ENCODE measurements around the gene CRHR1. TPM values are rescaled to one million over a fixed set of nuclear protein-coding genes. Genes with fewer than 3 reads are reported as not detected.

Gene CRHR1
- total and polyA plus RNA-seq, 10 donors, result 0.22 TPM; not detected in 9

DNA sequence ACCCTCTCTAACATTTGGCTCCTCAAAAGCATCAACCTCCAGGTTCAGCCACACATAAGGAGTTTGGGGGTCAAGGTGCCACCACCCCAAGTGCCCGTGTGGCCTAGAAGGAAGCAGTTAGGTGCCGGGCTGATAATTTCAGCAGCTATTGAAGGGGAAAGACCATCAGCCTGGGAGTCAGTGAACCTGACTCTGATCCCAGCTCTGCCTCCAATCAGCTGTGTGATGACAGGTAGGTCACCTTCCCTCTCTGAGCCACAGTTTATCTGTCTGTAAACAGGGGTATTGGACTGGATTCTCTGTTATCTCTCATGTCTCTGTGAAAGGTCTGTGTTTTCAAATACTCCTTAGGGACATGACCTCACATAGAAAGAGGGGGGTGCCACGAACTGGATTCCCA lies 3.9 kb downstream of the CRHR1 start:
- H3K9me3 ChIP-seq, result no peaks in the 10 kb centered on the region
- TF ChIP-seq POLR2A (IDR thresholded peaks at IDR 0.05) (no peak), CTCF (IDR thresholded peaks at IDR 0.05 in 8 of 11, conservative IDR thresholded peaks at IDR 0.05 in 3 of 11) (no peak), POLR2AphosphoS5 (IDR thresholded peaks at IDR 0.05) (no peak)
- H3K27ac ChIP-seq, result no peak overlapping the region
- DNase-seq, result no peak
- H3K27me3 ChIP-seq (replicated peaks in 1 of 7), result peaks cover 0 to 98% (median 30%) of the 10 kb centered on the region in 7 donors
- H3K36me3 ChIP-seq, result no peaks in the 10 kb centered on the region
- intact Hi-C loops (cut with DNase I; ENCODE audit: low total_unique reads), result no loop called here
- WGBS, 5 donors, result 66 to 79% (median 72%) methylated on average over 2 to 3 of the region's 3 CpGs
- H3K4me3 ChIP-seq, result no peak overlapping the region
- peaks cover 18 to 27% (median 25%) of the 10 kb centered on the region in 6 donors for H3K4me1 ChIP-seq

DNA sequence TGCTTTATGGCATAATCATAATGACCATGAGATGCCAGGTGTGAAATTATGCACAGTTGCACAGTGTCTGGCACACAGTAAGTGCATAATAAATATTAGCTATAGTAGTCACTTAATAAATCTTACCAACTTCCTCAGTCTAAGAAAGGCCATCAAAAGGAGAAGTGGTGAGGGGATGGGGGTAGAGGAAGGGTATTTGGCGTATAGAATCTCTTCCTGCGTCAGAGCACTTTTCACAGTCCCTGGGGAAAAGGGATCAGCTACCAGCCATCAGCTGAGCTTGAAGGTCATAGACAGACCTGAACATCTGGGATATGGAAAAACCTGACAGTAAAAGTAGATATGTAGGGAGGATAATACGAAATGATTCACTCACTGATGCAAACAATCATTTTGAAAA lies 5.8 kb downstream of the CRHR1 start:
- H3K27me3 ChIP-seq (replicated peaks in 1 of 7), result peaks cover 0 to 98% (median 11%) of the 10 kb centered on the region in 7 donors
- H3K9me3 ChIP-seq, result no peaks in the 10 kb centered on the region
- WGBS, 5 donors, result 25 to 31% (median 28%) methylated on average over 3 of the region's 3 CpGs
- TF ChIP-seq POLR2A (IDR thresholded peaks at IDR 0.05), result no peak
- no peak for TF ChIP-seq POLR2AphosphoS5 (IDR thresholded peaks at IDR 0.05)
- no peak for TF ChIP-seq CTCF (IDR thresholded peaks at IDR 0.05 in 8 of 11, conservative IDR thresholded peaks at IDR 0.05 in 3 of 11)
- H3K4me3 ChIP-seq, result no peak overlapping the region
- no peak overlapping the region for H3K27ac ChIP-seq
- no peak for DNase-seq
- H3K4me1 ChIP-seq, result peaks cover 4 to 10% (median 8%) of the 10 kb centered on the region in 6 donors
- no peaks in the 10 kb centered on the region for H3K36me3 ChIP-seq
- intact Hi-C loops (cut with DNase I; ENCODE audit: low total_unique reads), result no loop called here

DNA sequence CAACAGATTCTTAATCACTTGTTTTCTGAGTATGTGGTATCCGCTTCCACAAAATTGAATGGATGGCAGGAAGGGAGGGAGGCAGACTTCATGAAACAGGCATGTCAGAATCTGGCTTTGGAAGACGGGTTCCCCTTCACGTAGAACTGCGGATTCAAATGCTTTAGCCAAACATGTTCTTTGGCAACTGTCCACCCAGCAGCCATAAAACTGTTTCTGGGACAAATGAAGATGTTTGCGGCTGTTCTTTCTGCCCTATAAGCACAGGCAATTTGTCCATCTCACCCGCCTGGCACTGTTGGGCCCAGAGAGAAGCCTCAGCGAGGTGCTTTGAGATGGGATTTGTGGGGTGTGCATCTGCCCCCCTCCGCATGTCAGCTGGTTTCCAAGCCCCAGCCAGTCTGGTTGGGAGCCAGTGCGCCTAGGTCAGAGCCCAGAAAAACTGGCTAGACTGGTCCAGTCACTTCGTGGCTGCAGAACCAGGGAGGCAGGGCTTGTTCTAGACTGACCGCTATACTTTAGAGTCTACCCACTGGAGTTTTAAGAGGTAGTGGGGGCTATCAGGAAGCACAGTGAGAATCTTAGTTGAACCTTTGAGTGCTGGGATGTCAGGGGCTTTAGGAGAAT lies 6.3 kb downstream of the CRHR1 start:
- no peak for DNase-seq
- H3K27ac ChIP-seq, result no peak overlapping the region
- WGBS, 5 donors, result 62 to 80% (median 77%) methylated on average over 11 of the region's 11 CpGs
- no peaks in the 10 kb centered on the region for H3K9me3 ChIP-seq
- no peak for TF ChIP-seq POLR2AphosphoS5 (IDR thresholded peaks at IDR 0.05)
- no peak for TF ChIP-seq CTCF (IDR thresholded peaks at IDR 0.05 in 8 of 11, conservative IDR thresholded peaks at IDR 0.05 in 3 of 11)
- no peak for TF ChIP-seq POLR2A (IDR thresholded peaks at IDR 0.05)
- H3K27me3 ChIP-seq (replicated peaks in 1 of 7), result peaks cover 0 to 98% (median 6%) of the 10 kb centered on the region in 7 donors
- peaks cover under 1 to 4% (median 3%) of the 10 kb centered on the region in 6 donors for H3K4me1 ChIP-seq
- no peaks in the 10 kb centered on the region for H3K36me3 ChIP-seq
- H3K4me3 ChIP-seq, result no peak overlapping the region
- intact Hi-C loops (cut with DNase I; ENCODE audit: low total_unique reads), result no loop called here

GRCh38 chr17:45791041-45791582 lies 7.0 kb downstream of the CRHR1 start:
- intact Hi-C loops (cut with DNase I; ENCODE audit: low total_unique reads), result no loop called here
- WGBS, 5 donors, result 52 to 67% (median 58%) methylated on average over 8 of the region's 8 CpGs
- DNase-seq, result no peak
- Histone ChIP-seq H3K9me3 (no peaks in the 10 kb centered on the region), H3K27ac (no peak overlapping the region), H3K4me3 (no peak overlapping the region), H3K27me3 (replicated peaks in 1 of 7) (peaks cover 0 to 98% (median 3%) of the 10 kb centered on the region in 7 donors), H3K36me3 (no peaks in the 10 kb centered on the region), H3K4me1 (no peaks in the 10 kb centered on the region)
- TF ChIP-seq CTCF (IDR thresholded peaks at IDR 0.05 in 8 of 11, conservative IDR thresholded peaks at IDR 0.05 in 3 of 11) (no peak), POLR2A (IDR thresholded peaks at IDR 0.05) (no peak), POLR2AphosphoS5 (IDR thresholded peaks at IDR 0.05) (no peak)

Data from spleen (tissue), 11 donors.